Common myeloid progenitor, CD34-positive (primary cell): ENCODE data around the gene PPIC.
A peak's percentile ranks its signal among the peaks of the same experiment; 100 is the strongest.

ENCODE experiments used
- CTCF ChIA-PET: fragments of 350-600 bp; sonication (Branson Sonifier 250); formaldehyde crosslinking; loops from one replicate; lab custom pipeline; 2021; ENCODE audit warnings: antibody characterized with exemption; lab: Charles Lee
- POLR2A ChIA-PET: fragments of 350-600 bp; sonication (Branson Sonifier 250); formaldehyde crosslinking; loops from one replicate; lab custom pipeline; 2021; ENCODE audit warnings: antibody characterized with exemption; lab: Charles Lee
- DNase-seq, 3 donors: peaks; one replicate each; pipeline versions ENCODE4 v3.0.0 to v3.0.0-alpha.2; 2013
- H3K27ac ChIP-seq, 2 experiments: 1 replicate in 1 of 2; 2 replicates in 1 of 2; pipeline ENCODE4 v1.7.0; 2013; ENCODE audit warnings: inconsistent platforms in 2 of 2, low read length in 2 of 2, mild to moderate bottlenecking in 2 of 2, low read depth in 1 of 2, moderate library complexity in 1 of 2; ENCODE audit not compliant: severe bottlenecking in 2 of 2, insufficient read depth in 1 of 2, poor library complexity in 1 of 2
- H3K27me3 ChIP-seq, 5 experiments: replicated peaks in 2 of 5; 1 replicate in 3 of 5; 2 replicates in 2 of 5; pipeline versions ENCODE4 v1.6.1 to v1.7.0; 2013; ENCODE audit warnings: low read length in 4 of 5, mild to moderate bottlenecking in 2 of 5, moderate library complexity in 2 of 5, inconsistent platforms in 1 of 5; ENCODE audit not compliant: insufficient read depth in 5 of 5, control insufficient read depth in 4 of 5
- H3K36me3 ChIP-seq, 4 experiments: 1 replicate in 2 of 4; 2 replicates in 2 of 4; pipeline versions ENCODE4 v1.6.1 to v1.7.0; 2013; ENCODE audit warnings: low read length in 3 of 4, control low read depth in 1 of 4, mild to moderate bottlenecking in 1 of 4; ENCODE audit not compliant: control insufficient read depth in 4 of 4, insufficient read depth in 4 of 4
- H3K4me1 ChIP-seq, 4 experiments: 1 replicate in 3 of 4; 2 replicates in 1 of 4; pipeline versions ENCODE4 v1.6.1 to v1.7.1; 2013; ENCODE audit warnings: low read length in 3 of 4, mild to moderate bottlenecking in 3 of 4, control low read depth in 1 of 4, inconsistent platforms in 1 of 4, moderate library complexity in 1 of 4; ENCODE audit not compliant: control insufficient read depth in 4 of 4, insufficient read depth in 4 of 4; ENCODE audit errors: control extremely low read depth in 1 of 4
- H3K4me3 ChIP-seq, 7 experiments: 1 replicate in 4 of 7; 2 replicates in 3 of 7; pipeline versions ENCODE4 v1.5.1 to v1.7.0; 2013; ENCODE audit warnings: mild to moderate bottlenecking in 7 of 7, low read length in 6 of 7, moderate library complexity in 6 of 7, inconsistent platforms in 2 of 7, low read depth in 2 of 7, control low read depth in 1 of 7; ENCODE audit not compliant: insufficient read depth in 4 of 7, control insufficient read depth in 1 of 7; ENCODE audit errors: extremely low read depth in 1 of 7
- H3K9me3 ChIP-seq, 5 experiments: 1 replicate in 4 of 5; 2 replicates in 1 of 5; pipeline versions ENCODE4 v1.6.1 to v1.7.1; 2013; ENCODE audit warnings: low read length in 4 of 5, mild to moderate bottlenecking in 2 of 5, inconsistent platforms in 1 of 5, low read depth in 1 of 5, moderate library complexity in 1 of 5; ENCODE audit not compliant: control insufficient read depth in 4 of 5, insufficient read depth in 2 of 5; ENCODE audit errors: control extremely low read depth in 1 of 5
- WGBS: methylation state at CpG from one replicate; pipeline ENCODE4 v1.1.5; 2013; ENCODE audit not compliant: insufficient coverage; 5-methylcytosine and 5-hydroxymethylcytosine counted together

Gene PPIC

DNA sequence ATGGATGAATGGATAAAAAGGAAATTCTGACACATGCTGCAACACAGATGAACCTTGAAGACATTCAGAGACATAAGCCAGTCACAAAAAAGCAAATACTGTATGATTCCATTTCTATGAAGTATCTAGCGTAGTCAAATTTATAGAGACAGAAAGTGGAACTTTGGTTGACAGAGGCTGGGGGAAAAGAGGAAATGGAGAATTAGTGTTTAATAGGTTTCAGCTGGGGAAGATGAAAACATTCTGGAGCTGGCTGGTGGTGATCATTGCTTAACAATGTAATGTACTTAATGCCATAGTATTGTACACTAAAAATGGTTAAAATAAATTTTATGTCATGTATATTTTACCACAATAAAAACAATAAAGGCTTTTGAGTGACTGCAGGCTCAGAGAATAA, 24.2 kb downstream of the PPIC start:
- CTCF ChIA-PET, result no interaction called here
- no CpG with 5 or more reads among the region's 1 CpG for WGBS
- Histone ChIP-seq H3K9me3 (no peaks in the 10 kb centered on the region), H3K4me1 (no peaks in the 10 kb centered on the region), H3K4me3 (no peak overlapping the region), H3K27me3 (no peaks in the 10 kb centered on the region), H3K36me3 (no peaks in the 10 kb centered on the region), H3K27ac (no peak overlapping the region)
- POLR2A ChIA-PET, result no interaction called here
- DNase-seq, result no peak

DNA sequence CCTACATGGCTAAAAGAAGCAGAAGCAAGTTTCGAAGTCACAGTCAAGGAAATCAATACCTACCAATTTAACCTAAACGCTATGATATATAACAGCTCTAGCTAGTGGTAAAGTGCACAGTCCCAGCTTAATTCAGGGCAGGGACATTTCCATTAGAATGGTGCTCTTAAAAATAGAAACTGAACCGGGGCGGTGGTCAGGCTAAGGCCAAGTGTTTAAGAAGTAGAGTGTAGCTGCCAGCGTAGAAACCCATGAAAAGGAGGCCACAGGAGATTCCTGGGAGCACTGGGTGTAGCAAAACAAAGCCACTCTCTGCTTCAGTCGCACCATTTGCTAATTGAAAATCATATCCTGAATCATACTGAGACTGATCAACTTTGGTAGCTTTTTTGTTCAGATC, 28.8 kb downstream of the PPIC start:
- H3K27ac ChIP-seq, result no peak overlapping the region
- WGBS, result 100% methylated on average over 3 of the region's 6 CpGs
- CTCF ChIA-PET, result no interaction called here
- DNase-seq, result no peak
- POLR2A ChIA-PET, result no interaction called here
- no peaks in the 10 kb centered on the region for H3K36me3 ChIP-seq
- H3K4me3 ChIP-seq, result no peak overlapping the region
- no peaks in the 10 kb centered on the region for H3K9me3 ChIP-seq
- peaks cover 0 to 2% (median 0%) of the 10 kb centered on the region in 5 experiments for H3K27me3 ChIP-seq
- no peaks in the 10 kb centered on the region for H3K4me1 ChIP-seq

DNA sequence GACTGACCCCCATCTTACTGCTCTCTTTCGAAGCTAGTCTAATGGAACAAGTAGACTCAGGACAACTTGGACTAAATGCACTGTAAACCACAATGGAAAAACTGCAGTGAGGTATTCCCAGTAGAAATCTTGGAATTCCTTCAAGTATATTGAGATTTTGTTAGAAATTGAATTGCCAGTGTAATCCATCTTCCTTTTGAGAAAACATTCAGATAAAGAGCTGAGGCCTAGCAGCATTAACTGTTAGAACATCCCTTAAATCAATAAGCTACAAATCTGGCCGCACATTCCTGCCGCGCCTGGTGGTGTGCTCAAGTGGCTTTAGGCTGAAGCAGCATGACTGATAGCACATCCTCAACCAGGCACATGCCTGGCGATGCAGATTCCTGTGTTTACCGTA, 29.3 kb downstream of the PPIC start:
- CTCF ChIA-PET, result no interaction called here
- H3K4me3 ChIP-seq, result no peak overlapping the region
- 92% methylated on average over 4 of the region's 6 CpGs for WGBS
- H3K9me3 ChIP-seq, result no peaks in the 10 kb centered on the region
- no peak overlapping the region for H3K27ac ChIP-seq
- no peaks in the 10 kb centered on the region for H3K36me3 ChIP-seq
- H3K27me3 ChIP-seq, result peaks cover 0 to 2% (median 0%) of the 10 kb centered on the region in 5 experiments
- POLR2A ChIA-PET, result no interaction called here
- no peaks in the 10 kb centered on the region for H3K4me1 ChIP-seq
- DNase-seq, result no peak

DNA sequence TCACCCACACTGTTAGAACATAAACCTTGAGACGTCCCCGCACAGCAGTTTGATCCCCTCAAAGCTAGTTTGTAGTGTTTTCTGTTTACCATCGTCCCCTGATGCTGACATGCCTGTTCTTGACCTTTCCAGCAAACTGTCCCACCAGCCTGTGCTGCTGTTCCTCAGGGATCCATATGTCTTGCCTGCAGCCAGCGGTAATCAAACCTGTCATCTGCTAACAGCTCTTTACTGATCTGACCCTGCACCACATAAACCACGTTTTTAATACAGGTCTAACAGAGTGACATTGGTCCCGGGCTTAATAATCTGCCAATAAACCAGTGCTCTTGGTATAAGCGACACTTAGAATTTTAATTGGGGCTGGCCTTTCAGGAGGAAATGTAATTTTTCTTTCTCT, 34.7 kb downstream of the PPIC start:
- H3K4me1 ChIP-seq, result no peaks in the 10 kb centered on the region
- DNase-seq, result no peak
- CTCF ChIA-PET, result no interaction called here
- no peaks in the 10 kb centered on the region for H3K36me3 ChIP-seq
- no peaks in the 10 kb centered on the region for H3K9me3 ChIP-seq
- no peak overlapping the region for H3K4me3 ChIP-seq
- POLR2A ChIA-PET, result no interaction called here
- H3K27ac ChIP-seq, result no peak overlapping the region
- WGBS, result 98% methylated on average over 6 of the region's 7 CpGs
- H3K27me3 ChIP-seq, result peaks cover 0 to 2% (median 0%) of the 10 kb centered on the region in 5 experiments

DNA sequence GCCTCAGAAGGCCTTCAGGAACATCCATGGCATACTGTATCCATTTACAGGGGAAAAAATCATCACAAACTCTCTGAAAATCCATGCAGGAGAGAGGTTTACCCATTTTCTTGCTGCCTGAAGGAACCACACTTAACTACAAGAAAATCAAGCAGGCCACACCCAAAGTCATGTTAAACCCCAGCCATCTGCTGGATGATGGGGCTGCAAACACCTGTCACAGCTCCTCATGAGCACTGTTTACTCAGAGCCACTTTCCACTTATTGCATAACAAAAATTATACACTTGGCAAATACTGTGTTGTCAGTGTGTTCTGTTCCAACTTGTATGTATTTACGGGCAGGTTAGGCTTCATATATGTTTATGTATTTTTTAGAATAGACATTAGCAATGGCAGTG, 35.8 kb downstream of the PPIC start:
- no CpG with 5 or more reads among the region's 1 CpG for WGBS
- no peak for DNase-seq
- ChIA-PET POLR2A (no interaction called here), CTCF (interaction anchor here (0.6 kb wide), 1 partner anchor 500 kb away, joined by 3 read pairs; no protein-coding TSS in a partner anchor)
- peaks cover 0 to 2% (median 0%) of the 10 kb centered on the region in 5 experiments for H3K27me3 ChIP-seq
- H3K9me3 ChIP-seq, result no peaks in the 10 kb centered on the region
- no peak overlapping the region for H3K27ac ChIP-seq
- H3K36me3 ChIP-seq, result no peaks in the 10 kb centered on the region
- no peak overlapping the region for H3K4me3 ChIP-seq
- H3K4me1 ChIP-seq, result no peaks in the 10 kb centered on the region

DNA sequence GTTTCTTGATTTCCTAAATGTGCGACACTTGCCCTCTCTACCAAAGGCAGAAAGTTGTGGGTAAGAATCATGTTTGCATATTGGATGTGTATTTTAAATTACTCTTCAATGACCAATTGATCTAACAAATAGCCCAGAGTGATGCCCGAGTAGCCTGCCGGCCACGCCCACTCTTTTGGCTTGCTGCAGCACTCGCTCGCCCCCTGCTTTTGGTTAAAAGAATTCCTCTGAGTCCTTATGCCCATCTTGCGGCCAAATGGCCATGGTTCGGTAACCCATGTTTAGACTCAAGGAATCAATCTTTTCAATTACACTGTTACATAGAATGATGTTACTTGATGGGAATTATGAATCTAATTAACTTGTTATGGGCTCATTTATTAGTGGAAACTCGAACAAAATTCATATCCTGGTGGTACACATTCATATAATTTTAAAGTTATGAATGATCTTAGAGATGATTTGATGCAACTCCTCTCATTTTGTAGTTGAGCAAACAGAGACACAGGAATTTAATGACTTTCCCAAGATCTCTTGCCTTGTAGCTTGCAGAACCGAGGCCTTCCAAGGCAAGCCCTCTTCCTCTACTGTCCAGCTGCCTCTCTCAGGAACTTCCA, 36.5 kb downstream of the PPIC start:
- CTCF ChIA-PET, result interaction anchor here (0.6 kb wide), 1 partner anchor 499 kb away, joined by 3 read pairs; no protein-coding TSS in a partner anchor
- H3K4me1 ChIP-seq, result no peaks in the 10 kb centered on the region
- H3K36me3 ChIP-seq, result no peaks in the 10 kb centered on the region
- no peak overlapping the region for H3K27ac ChIP-seq
- WGBS, result 37% methylated on average over 6 of the region's 10 CpGs
- no peaks in the 10 kb centered on the region for H3K9me3 ChIP-seq
- no peak overlapping the region for H3K4me3 ChIP-seq
- DNase-seq, result peak; percentile 55 to 74 (median 73)
- POLR2A ChIA-PET, result no interaction called here
- peaks cover 0 to 2% (median 0%) of the 10 kb centered on the region in 5 experiments for H3K27me3 ChIP-seq

DNA sequence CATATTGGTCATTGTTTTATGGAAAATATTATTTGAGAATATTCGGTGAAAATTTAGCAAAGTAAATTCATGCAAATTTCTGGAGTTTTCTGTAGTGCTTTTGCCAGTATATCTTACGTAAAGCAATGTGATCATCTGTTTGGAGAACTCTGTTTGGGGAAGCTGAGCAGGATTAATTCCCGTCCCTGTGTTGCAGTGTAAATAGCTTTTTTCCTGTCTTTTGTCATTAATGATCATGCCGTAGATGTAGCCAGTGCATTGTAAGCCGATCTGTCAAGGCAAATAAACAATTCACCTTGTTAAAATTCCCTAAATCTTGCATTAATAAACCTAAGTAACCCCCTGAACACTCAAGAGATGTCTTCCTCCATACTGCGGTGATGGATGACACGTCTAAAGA, 39.2 kb downstream of the PPIC start:
- Histone ChIP-seq H3K9me3 (no peaks in the 10 kb centered on the region), H3K27me3 (no peaks in the 10 kb centered on the region), H3K27ac (no peak overlapping the region), H3K4me1 (no peaks in the 10 kb centered on the region), H3K4me3 (no peak overlapping the region), H3K36me3 (no peaks in the 10 kb centered on the region)
- ChIA-PET POLR2A (no interaction called here), CTCF (no interaction called here)
- 96% methylated on average over 5 of the region's 7 CpGs for WGBS
- DNase-seq, result no peak
